ENCODE measurements around the gene TEX44. TPM values are rescaled to one million over a fixed set of nuclear protein-coding genes. Genes with fewer than 3 reads are reported as not detected.
A peak's percentile ranks its signal among the peaks of the same experiment; 100 is the strongest.

Gene TEX44
- total RNA-seq, 1 donor, result not detected

DNA sequence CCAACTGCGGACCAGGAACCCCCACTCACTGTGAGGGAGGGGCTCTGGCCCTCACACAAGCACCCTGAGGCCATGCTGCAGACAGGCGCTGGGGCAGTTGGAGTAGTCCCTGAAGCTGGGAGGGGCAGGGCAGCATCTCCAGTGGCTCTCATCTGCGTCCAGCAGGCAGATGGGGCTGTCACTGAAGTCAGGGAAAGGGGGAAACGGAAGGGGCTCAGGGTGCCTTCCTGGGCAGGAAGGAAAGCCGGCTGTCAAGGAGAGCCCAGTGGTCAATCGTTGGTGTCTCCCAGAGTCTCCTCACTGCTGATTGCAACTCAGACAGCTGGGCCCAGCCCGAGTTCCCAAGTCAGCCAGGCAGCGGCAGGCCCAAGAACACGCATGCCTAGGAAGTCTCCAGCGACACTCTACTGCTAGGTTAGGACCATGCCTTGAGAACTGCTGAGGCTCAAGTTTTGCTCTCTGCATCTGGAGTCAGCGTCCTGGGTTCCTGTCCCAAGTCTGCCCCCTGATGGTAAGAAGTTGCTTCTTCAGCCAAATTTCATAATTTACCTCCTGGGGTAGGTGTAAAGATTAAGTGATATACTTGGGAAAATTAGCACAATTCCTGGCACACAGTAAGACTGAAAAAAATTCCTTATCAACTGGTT, 35.0 kb upstream of the TEX44 start:
- Histone ChIP-seq H3K9me3 (ENCODE audit: low read depth, low read length) (no peaks in the 10 kb centered on the region), H3K4me2 (ENCODE audit: insufficient read depth, low read length) (no peak overlapping the region), H3K27me3 (ENCODE audit: insufficient read depth, low read length) (no peaks in the 10 kb centered on the region), H3K27ac (ENCODE audit: low read depth, low read length) (no peak overlapping the region), H4K20me1 (ENCODE audit: insufficient read depth, low read length) (no peaks in the 10 kb centered on the region), H3K4me3 (ENCODE audit: insufficient read depth, low read length) (no peak overlapping the region), H3K36me3 (ENCODE audit: insufficient read depth, low read length) (no peaks in the 10 kb centered on the region), H2AFZ (ENCODE audit: low read length) (peak overlapping the region; percentile 53), H3K4me1 (ENCODE audit: insufficient read depth, low read length) (peaks cover 11% of the 10 kb centered on the region), H3K79me2 (ENCODE audit: insufficient read depth, low read length) (no peaks in the 10 kb centered on the region)
- DNase-seq (ENCODE audit: insufficient read length, low spot score, missing footprints), result peak; percentile 93
- TF ChIP-seq, protein P1, sequence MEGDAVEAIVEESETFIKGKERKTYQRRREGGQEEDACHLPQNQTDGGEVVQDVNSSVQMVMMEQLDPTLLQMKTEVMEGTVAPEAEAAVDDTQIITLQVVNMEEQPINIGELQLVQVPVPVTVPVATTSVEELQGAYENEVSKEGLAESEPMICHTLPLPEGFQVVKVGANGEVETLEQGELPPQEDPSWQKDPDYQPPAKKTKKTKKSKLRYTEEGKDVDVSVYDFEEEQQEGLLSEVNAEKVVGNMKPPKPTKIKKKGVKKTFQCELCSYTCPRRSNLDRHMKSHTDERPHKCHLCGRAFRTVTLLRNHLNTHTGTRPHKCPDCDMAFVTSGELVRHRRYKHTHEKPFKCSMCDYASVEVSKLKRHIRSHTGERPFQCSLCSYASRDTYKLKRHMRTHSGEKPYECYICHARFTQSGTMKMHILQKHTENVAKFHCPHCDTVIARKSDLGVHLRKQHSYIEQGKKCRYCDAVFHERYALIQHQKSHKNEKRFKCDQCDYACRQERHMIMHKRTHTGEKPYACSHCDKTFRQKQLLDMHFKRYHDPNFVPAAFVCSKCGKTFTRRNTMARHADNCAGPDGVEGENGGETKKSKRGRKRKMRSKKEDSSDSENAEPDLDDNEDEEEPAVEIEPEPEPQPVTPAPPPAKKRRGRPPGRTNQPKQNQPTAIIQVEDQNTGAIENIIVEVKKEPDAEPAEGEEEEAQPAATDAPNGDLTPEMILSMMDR (IDR thresholded peaks at IDR 0.05; ENCODE audit: extremely low read depth, low read depth, low read length), result peak; percentile 84

DNA sequence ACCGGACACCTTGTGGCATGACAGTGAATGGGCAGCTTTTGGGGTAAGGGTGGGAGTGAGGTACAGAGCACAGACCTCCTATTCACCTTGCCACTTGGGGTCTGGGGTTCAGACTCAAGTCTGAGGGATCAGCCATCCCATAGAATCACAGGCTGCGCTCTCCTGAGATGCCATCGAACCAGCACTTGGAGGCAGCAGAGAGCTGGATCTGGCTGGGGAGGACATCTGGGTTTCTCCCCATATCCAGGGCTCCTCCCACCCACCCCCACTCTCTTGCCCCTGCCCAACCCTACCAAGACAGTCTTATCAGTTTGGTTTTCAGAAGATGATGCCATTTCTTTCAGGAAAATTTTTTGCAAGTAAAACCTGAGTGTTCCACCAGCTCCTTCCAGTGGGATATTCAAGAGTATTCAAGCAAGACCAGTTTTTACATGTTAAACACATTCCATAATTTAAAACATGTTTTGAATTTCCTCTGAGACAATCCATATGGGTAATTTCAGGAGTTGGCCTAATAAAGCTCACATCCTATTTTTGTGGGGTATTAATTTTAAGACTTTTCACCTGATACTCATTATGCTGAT, 29.2 kb upstream of the TEX44 start:
- no peaks in the 10 kb centered on the region for H4K20me1 ChIP-seq (ENCODE audit: insufficient read depth, low read length)
- no peaks in the 10 kb centered on the region for H3K79me2 ChIP-seq (ENCODE audit: insufficient read depth, low read length)
- H3K4me3 ChIP-seq (ENCODE audit: insufficient read depth, low read length), result no peak overlapping the region
- no peaks in the 10 kb centered on the region for H3K4me1 ChIP-seq (ENCODE audit: insufficient read depth, low read length)
- no peak overlapping the region for H2AFZ ChIP-seq (ENCODE audit: low read length)
- H3K27ac ChIP-seq (ENCODE audit: low read depth, low read length), result no peak overlapping the region
- peak; percentile 92 for DNase-seq (ENCODE audit: insufficient read length, low spot score, missing footprints)
- H3K36me3 ChIP-seq (ENCODE audit: insufficient read depth, low read length), result no peaks in the 10 kb centered on the region
- no peaks in the 10 kb centered on the region for H3K9me3 ChIP-seq (ENCODE audit: low read depth, low read length)
- H3K4me2 ChIP-seq (ENCODE audit: insufficient read depth, low read length), result no peak overlapping the region
- TF ChIP-seq, protein P1 (IDR thresholded peaks at IDR 0.05; ENCODE audit: extremely low read depth, low read depth, low read length), result peak; percentile 69
- no peaks in the 10 kb centered on the region for H3K27me3 ChIP-seq (ENCODE audit: insufficient read depth, low read length)

DNA sequence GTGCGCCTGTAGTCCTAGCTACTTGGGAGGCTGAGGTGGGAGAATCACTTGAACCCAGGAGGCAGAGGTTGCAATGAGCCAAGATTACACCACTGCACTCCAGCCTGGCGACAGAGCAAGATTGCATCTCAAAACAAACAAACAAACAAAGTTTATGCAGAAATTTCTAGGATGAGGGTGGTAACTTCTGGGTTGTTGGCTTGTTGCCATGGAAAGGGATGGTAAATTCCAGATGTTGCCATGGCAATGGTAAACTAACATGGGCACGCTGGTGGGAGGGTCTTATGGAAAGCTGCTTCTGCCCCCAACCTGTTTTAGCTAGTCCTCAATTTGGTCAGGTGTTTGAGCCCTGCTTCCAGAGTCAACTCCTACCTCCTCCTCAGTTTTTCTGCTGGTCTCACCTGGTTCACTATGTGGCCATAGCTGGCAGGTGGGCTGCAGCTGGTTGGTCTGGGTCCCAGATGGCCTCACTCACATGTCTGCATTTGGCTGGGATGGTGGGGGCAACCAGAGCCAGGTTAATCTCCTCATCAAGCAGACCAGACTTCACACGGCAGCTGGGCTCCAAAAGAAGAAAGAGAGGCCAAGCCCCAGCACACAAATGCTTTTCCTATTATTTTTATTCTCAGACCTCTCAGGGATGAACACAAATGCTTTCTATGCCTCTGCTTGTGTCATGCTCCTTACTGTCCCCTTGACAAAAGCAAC, 26.6 kb upstream of the TEX44 start:
- DNase-seq (ENCODE audit: insufficient read length, low spot score, missing footprints), result peak; percentile 9
- Histone ChIP-seq H3K9me3 (ENCODE audit: low read depth, low read length) (no peaks in the 10 kb centered on the region), H3K4me1 (ENCODE audit: insufficient read depth, low read length) (no peaks in the 10 kb centered on the region), H2AFZ (ENCODE audit: low read length) (no peak overlapping the region), H3K36me3 (ENCODE audit: insufficient read depth, low read length) (no peaks in the 10 kb centered on the region), H3K79me2 (ENCODE audit: insufficient read depth, low read length) (no peaks in the 10 kb centered on the region), H3K4me3 (ENCODE audit: insufficient read depth, low read length) (no peak overlapping the region), H3K4me2 (ENCODE audit: insufficient read depth, low read length) (no peak overlapping the region), H3K27ac (ENCODE audit: low read depth, low read length) (no peak overlapping the region), H4K20me1 (ENCODE audit: insufficient read depth, low read length) (no peaks in the 10 kb centered on the region), H3K27me3 (ENCODE audit: insufficient read depth, low read length) (no peaks in the 10 kb centered on the region)
- TF ChIP-seq, protein P1 (IDR thresholded peaks at IDR 0.05; ENCODE audit: extremely low read depth, low read depth, low read length), result no peak

DNA sequence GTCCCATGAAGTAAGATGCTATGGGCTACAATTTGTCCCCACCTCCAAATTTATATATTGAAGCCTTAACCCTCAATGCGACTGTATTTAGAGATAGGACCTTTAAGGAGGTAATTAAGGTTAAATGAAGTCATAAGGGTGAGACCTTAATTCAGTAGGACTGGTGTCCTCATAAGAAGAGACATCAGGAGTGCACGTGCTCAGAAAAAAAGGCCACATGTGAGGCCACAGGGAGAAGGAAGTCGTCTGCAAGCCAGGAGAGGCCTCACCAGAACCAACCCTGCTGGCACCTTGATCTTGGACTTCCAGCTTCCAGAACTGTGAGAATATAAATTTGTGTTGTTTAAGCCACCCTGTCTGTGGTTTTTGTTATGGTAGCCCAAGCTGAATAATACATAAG, 25.5 kb upstream of the TEX44 start:
- Histone ChIP-seq H3K27ac (ENCODE audit: low read depth, low read length) (no peak overlapping the region), H4K20me1 (ENCODE audit: insufficient read depth, low read length) (no peaks in the 10 kb centered on the region)
- DNase-seq (ENCODE audit: insufficient read length, low spot score, missing footprints), result peak; percentile 3

More for the DNA sequence above, 25.5 kb upstream of the TEX44 start:
- no peak overlapping the region for H3K4me3 ChIP-seq (ENCODE audit: insufficient read depth, low read length)
- no peaks in the 10 kb centered on the region for H3K9me3 ChIP-seq (ENCODE audit: low read depth, low read length)
- no peaks in the 10 kb centered on the region for H3K4me1 ChIP-seq (ENCODE audit: insufficient read depth, low read length)
- no peak overlapping the region for H2AFZ ChIP-seq (ENCODE audit: low read length)
- no peak overlapping the region for H3K4me2 ChIP-seq (ENCODE audit: insufficient read depth, low read length)
- no peaks in the 10 kb centered on the region for H3K27me3 ChIP-seq (ENCODE audit: insufficient read depth, low read length)
- H3K36me3 ChIP-seq (ENCODE audit: insufficient read depth, low read length), result no peaks in the 10 kb centered on the region
- TF ChIP-seq, protein P1 (IDR thresholded peaks at IDR 0.05; ENCODE audit: extremely low read depth, low read depth, low read length), result no peak
- no peaks in the 10 kb centered on the region for H3K79me2 ChIP-seq (ENCODE audit: insufficient read depth, low read length)
